Stimulated activated naive B cell treated with anti-CD40 and anti-IgM and Interleukin-4, amounts not matched to agents 10 μg/mL and 1 μg/mL and 100 μg/mL, for 72 hours (primary cell): Measurements from ENCODE around the gene ADK.

Source experiments
- ATAC-seq, 2 donors: fragments of 150-1000 bp; cut with Tn5 transposase; replicated peaks; 2 replicates each; pipeline ENCODE4 v1.10.0; 2021; ENCODE audit warnings: moderate library complexity in 1 of 2
- DNase-seq: peaks from one replicate; pipeline ENCODE4 v3.0.0; 2021
- H3K27ac Mint-ChIP-seq: one replicate; pipeline ENCODE4 v1.8.0; 2022; ENCODE audit warnings: mild to moderate bottlenecking, mixed read lengths
- H3K27me3 Mint-ChIP-seq, 2 donors: one replicate each; pipeline ENCODE4 v1.8.0; 2022; ENCODE audit warnings: mixed read lengths in 2 of 2
- H3K36me3 Mint-ChIP-seq, 2 donors: one replicate each; pipeline ENCODE4 v1.8.0; 2022; ENCODE audit warnings: mixed read lengths in 2 of 2, mild to moderate bottlenecking in 1 of 2
- H3K4me1 Mint-ChIP-seq, 2 donors: one replicate each; pipeline ENCODE4 v1.8.0; 2022; ENCODE audit warnings: mixed read lengths in 2 of 2, mild to moderate bottlenecking in 1 of 2
- H3K4me3 Mint-ChIP-seq, 2 donors: one replicate each; pipeline ENCODE4 v1.8.0; 2022; ENCODE audit warnings: mild to moderate bottlenecking in 2 of 2, mixed read lengths in 2 of 2, moderate library complexity in 1 of 2
- H3K9me3 Mint-ChIP-seq, 2 donors: one replicate each; pipeline ENCODE4 v1.8.0; 2022; ENCODE audit warnings: mixed read lengths in 2 of 2, mild to moderate bottlenecking in 1 of 2

The ADK gene

GRCh38 chr10:74641659-74642058 is 490.6 kb downstream of the ADK start:
- H3K4me1 Mint-ChIP-seq, result peaks cover 8 to 18% of the 10 kb centered on the region in 2 donors
- DNase-seq (no peak), ATAC-seq (no peak)
- H3K9me3 Mint-ChIP-seq, result peaks cover 0 to 2% of the 10 kb centered on the region in 2 donors
- H3K27ac Mint-ChIP-seq, result no peak overlapping the region
- H3K4me3 Mint-ChIP-seq, result no peak overlapping the region
- H3K36me3 Mint-ChIP-seq, result peaks cover 23 to 32% of the 10 kb centered on the region in 2 donors
- H3K27me3 Mint-ChIP-seq, result no peaks in the 10 kb centered on the region

GRCh38 chr10:74642901-74643595 is 492.0 kb downstream of the ADK start:
- ATAC-seq (no peak), DNase-seq (no peak)
- Mint-ChIP-seq H3K27ac (no peak overlapping the region), H3K36me3 (peaks cover 22 to 29% of the 10 kb centered on the region in 2 donors), H3K4me1 (peaks cover 8 to 18% of the 10 kb centered on the region in 2 donors), H3K27me3 (no peaks in the 10 kb centered on the region), H3K9me3 (peaks cover 0 to 2% of the 10 kb centered on the region in 2 donors), H3K4me3 (no peak overlapping the region)

GRCh38 chr10:74643596-74643975 is 492.6 kb downstream of the ADK start:
- no peak for DNase-seq
- H3K36me3 Mint-ChIP-seq, result peaks cover 22 to 29% of the 10 kb centered on the region in 2 donors
- peaks cover 0 to 2% of the 10 kb centered on the region in 2 donors for H3K9me3 Mint-ChIP-seq
- H3K27me3 Mint-ChIP-seq, result no peaks in the 10 kb centered on the region
- no peak overlapping the region for H3K27ac Mint-ChIP-seq
- H3K4me3 Mint-ChIP-seq, result no peak overlapping the region
- peaks cover 8 to 18% of the 10 kb centered on the region in 2 donors for H3K4me1 Mint-ChIP-seq
- ATAC-seq, result no peak

GRCh38 chr10:74644738-74645137 is 493.7 kb downstream of the ADK start:
- no peak overlapping the region for H3K27ac Mint-ChIP-seq
- H3K36me3 Mint-ChIP-seq, result peaks cover 18 to 23% of the 10 kb centered on the region in 2 donors
- H3K4me3 Mint-ChIP-seq, result no peak overlapping the region
- H3K4me1 Mint-ChIP-seq, result peaks cover 5 to 13% of the 10 kb centered on the region in 2 donors
- DNase-seq (no peak), ATAC-seq (no peak)
- no peaks in the 10 kb centered on the region for H3K27me3 Mint-ChIP-seq
- H3K9me3 Mint-ChIP-seq, result peaks cover 0 to 2% of the 10 kb centered on the region in 2 donors

GRCh38 chr10:74645692-74646091 is 494.7 kb downstream of the ADK start:
- peaks cover 0 to 5% of the 10 kb centered on the region in 2 donors for H3K4me1 Mint-ChIP-seq
- ATAC-seq (no peak), DNase-seq (no peak)
- no peak overlapping the region for H3K27ac Mint-ChIP-seq
- no peaks in the 10 kb centered on the region for H3K27me3 Mint-ChIP-seq
- no peak overlapping the region for H3K4me3 Mint-ChIP-seq
- peaks cover 21 to 25% of the 10 kb centered on the region in 2 donors for H3K36me3 Mint-ChIP-seq
- H3K9me3 Mint-ChIP-seq, result peaks cover 0 to 2% of the 10 kb centered on the region in 2 donors

- H3K9me3 Mint-ChIP-seq, result no peaks in the 10 kb centered on the region
- DNase-seq (no peak), ATAC-seq (no peak)
- no peak overlapping the region for H3K27ac Mint-ChIP-seq
- peaks cover 24 to 39% of the 10 kb centered on the region in 2 donors for H3K36me3 Mint-ChIP-seq
- no peaks in the 10 kb centered on the region for H3K27me3 Mint-ChIP-seq
- no peak overlapping the region for H3K4me3 Mint-ChIP-seq
- peaks cover 4 to 10% of the 10 kb centered on the region in 2 donors for H3K4me1 Mint-ChIP-seq
Measured at GRCh38 chr10:74650613-74651012, 499.6 kb downstream of the ADK start.

GRCh38 chr10:74651565-74651964 is 500.5 kb downstream of the ADK start:
- DNase-seq, result no peak
- no peak overlapping the region for H3K27ac Mint-ChIP-seq
- peak in 1 of 2 donors; percentile 41 for ATAC-seq

GRCh38 chr10:74652664-74653063 is 501.6 kb downstream of the ADK start:
- Mint-ChIP-seq H3K27me3 (no peaks in the 10 kb centered on the region), H3K4me3 (no peak overlapping the region), H3K9me3 (no peaks in the 10 kb centered on the region), H3K4me1 (peaks cover 6 to 10% of the 10 kb centered on the region in 2 donors), H3K27ac (no peak overlapping the region), H3K36me3 (peaks cover 33 to 40% of the 10 kb centered on the region in 2 donors)
- DNase-seq, result no peak
- no peak for ATAC-seq

More at GRCh38 chr10:74651565-74651964, 500.5 kb downstream of the ADK start:
- Mint-ChIP-seq H3K27me3 (no peaks in the 10 kb centered on the region), H3K9me3 (no peaks in the 10 kb centered on the region), H3K4me1 (peaks cover 6 to 10% of the 10 kb centered on the region in 2 donors), H3K4me3 (no peak overlapping the region), H3K36me3 (peaks cover 29 to 40% of the 10 kb centered on the region in 2 donors)

GRCh38 chr10:74658511-74658910 is 507.5 kb downstream of the ADK start:
- Mint-ChIP-seq H3K36me3 (peaks cover 41 to 45% of the 10 kb centered on the region in 2 donors), H3K4me3 (no peak overlapping the region), H3K4me1 (peaks cover 16 to 28% of the 10 kb centered on the region in 2 donors), H3K9me3 (peaks cover 0 to 3% of the 10 kb centered on the region in 2 donors), H3K27ac (no peak overlapping the region), H3K27me3 (no peaks in the 10 kb centered on the region)
- no peak for DNase-seq
- no peak for ATAC-seq

GRCh38 chr10:74662635-74663034 is 511.6 kb downstream of the ADK start:
- H3K36me3 Mint-ChIP-seq, result peaks cover 21 to 30% of the 10 kb centered on the region in 2 donors
- H3K9me3 Mint-ChIP-seq, result peaks cover 0 to 3% of the 10 kb centered on the region in 2 donors
- peak overlapping the region; percentile 72 for H3K27ac Mint-ChIP-seq
- peak; percentile 68 for ATAC-seq
- no peak for DNase-seq
- no peaks in the 10 kb centered on the region for H3K27me3 Mint-ChIP-seq
- H3K4me1 Mint-ChIP-seq, result peaks cover 10 to 18% of the 10 kb centered on the region in 2 donors
- H3K4me3 Mint-ChIP-seq, result no peak overlapping the region

- ATAC-seq, result no peak
- Mint-ChIP-seq H3K4me3 (no peak overlapping the region), H3K36me3 (peaks cover 31 to 41% of the 10 kb centered on the region in 2 donors), H3K4me1 (peaks cover under 1 to 10% of the 10 kb centered on the region in 2 donors), H3K27ac (no peak overlapping the region), H3K27me3 (no peaks in the 10 kb centered on the region), H3K9me3 (peaks cover 11 to 14% of the 10 kb centered on the region in 2 donors)
- no peak for DNase-seq
Measured at GRCh38 chr10:74669210-74669609, 518.2 kb downstream of the ADK start.

GRCh38 chr10:74671716-74672115 is 520.7 kb downstream of the ADK start:
- DNase-seq (no peak), ATAC-seq (no peak)
- H3K27ac Mint-ChIP-seq, result no peak overlapping the region
- peaks cover 13 to 14% of the 10 kb centered on the region in 2 donors for H3K9me3 Mint-ChIP-seq
- peaks cover 36 to 49% of the 10 kb centered on the region in 2 donors for H3K36me3 Mint-ChIP-seq
- no peak overlapping the region for H3K4me3 Mint-ChIP-seq
- no peaks in the 10 kb centered on the region for H3K27me3 Mint-ChIP-seq
- H3K4me1 Mint-ChIP-seq, result peaks cover 7 to 29% of the 10 kb centered on the region in 2 donors

- Mint-ChIP-seq H3K4me3 (no peak overlapping the region), H3K4me1 (peaks cover 11 to 38% of the 10 kb centered on the region in 2 donors), H3K36me3 (peaks cover 39 to 57% of the 10 kb centered on the region in 2 donors), H3K9me3 (peaks cover 13 to 14% of the 10 kb centered on the region in 2 donors), H3K27ac (no peak overlapping the region), H3K27me3 (no peaks in the 10 kb centered on the region)
- no peak for DNase-seq
- no peak for ATAC-seq
Measured at GRCh38 chr10:74672430-74673165, 521.6 kb downstream of the ADK start.

- Mint-ChIP-seq H3K4me3 (peak overlapping the region in 1 of 2 donors; percentile 31), H3K4me1 (peaks cover 17 to 52% of the 10 kb centered on the region in 2 donors), H3K9me3 (peaks cover 13 to 14% of the 10 kb centered on the region in 2 donors), H3K36me3 (peaks cover 43 to 65% of the 10 kb centered on the region in 2 donors), H3K27me3 (no peaks in the 10 kb centered on the region), H3K27ac (no peak overlapping the region)
- DNase-seq, result no peak
- ATAC-seq, result peak; percentile 14 to 28
Measured at GRCh38 chr10:74674927-74675326, 523.9 kb downstream of the ADK start.
